IMR-90 (cell line): Measurements from ENCODE around the gene USP24.

Experiments
- MXI1 ChIP-seq: IDR thresholded peaks from 2 replicates; pipeline ENCODE4 v1.6.1; 2012; ENCODE audit warnings: low read depth, mild to moderate bottlenecking, low read length, moderate library complexity, borderline replicate concordance
- POLR2A ChIP-seq: IDR thresholded peaks from 2 replicates; pipeline ENCODE4 v1.6.1; 2012; ENCODE audit warnings: mild to moderate bottlenecking, low read depth, low read length
- TF ChIP-seq, protein P1 (sequence below): conservative IDR thresholded peaks from 2 replicates; pipeline ENCODE4 v1.5.1; 2012; ENCODE audit warnings: mild to moderate bottlenecking, low read depth, low read length, improper control_type of control experiment

DNA sequence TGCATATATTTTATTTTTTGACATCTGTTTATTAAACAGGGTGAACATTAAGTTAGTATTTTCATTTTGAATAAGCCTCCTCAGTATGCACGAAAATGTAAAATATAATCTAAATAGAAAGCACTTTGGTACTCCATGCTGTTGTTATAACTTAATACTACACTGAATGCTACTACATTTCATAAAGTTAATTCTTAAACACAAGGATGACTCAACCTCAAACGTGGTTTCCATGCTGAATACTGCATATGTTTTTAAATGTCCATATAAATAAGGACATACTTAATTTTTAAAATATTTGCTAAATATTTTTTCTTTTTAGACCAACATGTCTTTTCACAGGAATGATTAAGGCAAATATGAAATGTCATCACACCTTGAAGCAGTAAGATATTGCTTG is 83.9 kb downstream of the USP24 start:
- TF ChIP-seq, protein P1, sequence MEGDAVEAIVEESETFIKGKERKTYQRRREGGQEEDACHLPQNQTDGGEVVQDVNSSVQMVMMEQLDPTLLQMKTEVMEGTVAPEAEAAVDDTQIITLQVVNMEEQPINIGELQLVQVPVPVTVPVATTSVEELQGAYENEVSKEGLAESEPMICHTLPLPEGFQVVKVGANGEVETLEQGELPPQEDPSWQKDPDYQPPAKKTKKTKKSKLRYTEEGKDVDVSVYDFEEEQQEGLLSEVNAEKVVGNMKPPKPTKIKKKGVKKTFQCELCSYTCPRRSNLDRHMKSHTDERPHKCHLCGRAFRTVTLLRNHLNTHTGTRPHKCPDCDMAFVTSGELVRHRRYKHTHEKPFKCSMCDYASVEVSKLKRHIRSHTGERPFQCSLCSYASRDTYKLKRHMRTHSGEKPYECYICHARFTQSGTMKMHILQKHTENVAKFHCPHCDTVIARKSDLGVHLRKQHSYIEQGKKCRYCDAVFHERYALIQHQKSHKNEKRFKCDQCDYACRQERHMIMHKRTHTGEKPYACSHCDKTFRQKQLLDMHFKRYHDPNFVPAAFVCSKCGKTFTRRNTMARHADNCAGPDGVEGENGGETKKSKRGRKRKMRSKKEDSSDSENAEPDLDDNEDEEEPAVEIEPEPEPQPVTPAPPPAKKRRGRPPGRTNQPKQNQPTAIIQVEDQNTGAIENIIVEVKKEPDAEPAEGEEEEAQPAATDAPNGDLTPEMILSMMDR, result no peak
- TF ChIP-seq MXI1, result 0 out of 2 replicates have a peak, but pooled peaks have one; percentile 40
- TF ChIP-seq POLR2A, result no peak
